GM18520 (cell line): ENCODE measurements around the gene PTPN6.

ENCODE experiments used
- ATAC-seq: cut with Tn5 transposase; IDR thresholded peaks from one replicate; pipeline ENCODE4 v1.9.1; 2021; ENCODE audit not compliant: unreplicated experiment

PTPN6 gene

DNA sequence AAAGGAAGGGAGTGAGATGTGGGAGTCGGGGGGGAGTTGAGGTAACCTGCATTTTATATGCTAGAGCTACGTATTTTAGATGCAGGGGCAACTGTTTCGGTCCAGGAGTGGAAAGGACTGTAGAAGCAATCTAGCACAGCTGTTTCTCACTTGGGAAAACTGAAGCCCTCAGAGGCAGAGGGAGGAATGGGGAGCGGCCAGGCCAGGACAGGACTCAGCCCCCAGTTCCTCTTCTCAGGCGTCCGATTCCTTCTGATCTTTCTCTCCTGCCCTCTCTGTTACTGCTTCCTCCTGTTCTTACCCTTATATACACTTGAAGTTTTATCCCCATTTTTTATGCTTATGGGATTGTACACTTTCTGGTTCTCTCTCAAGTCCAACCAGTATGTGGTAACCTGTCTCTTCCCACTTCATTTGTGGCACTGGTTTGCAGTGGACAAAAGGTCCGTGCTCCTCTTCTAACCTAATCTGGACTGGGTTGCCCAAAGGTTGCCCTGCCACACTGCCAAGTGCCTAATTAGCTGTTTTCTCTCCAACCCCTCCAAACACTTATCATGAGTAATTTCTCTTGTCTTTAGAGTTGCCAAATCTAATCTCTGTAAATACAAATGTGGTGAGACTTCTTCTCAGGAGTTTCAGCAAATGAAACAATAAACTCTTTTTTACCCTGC lies 50.9 kb downstream of the PTPN6 start:
- no peak for ATAC-seq

DNA sequence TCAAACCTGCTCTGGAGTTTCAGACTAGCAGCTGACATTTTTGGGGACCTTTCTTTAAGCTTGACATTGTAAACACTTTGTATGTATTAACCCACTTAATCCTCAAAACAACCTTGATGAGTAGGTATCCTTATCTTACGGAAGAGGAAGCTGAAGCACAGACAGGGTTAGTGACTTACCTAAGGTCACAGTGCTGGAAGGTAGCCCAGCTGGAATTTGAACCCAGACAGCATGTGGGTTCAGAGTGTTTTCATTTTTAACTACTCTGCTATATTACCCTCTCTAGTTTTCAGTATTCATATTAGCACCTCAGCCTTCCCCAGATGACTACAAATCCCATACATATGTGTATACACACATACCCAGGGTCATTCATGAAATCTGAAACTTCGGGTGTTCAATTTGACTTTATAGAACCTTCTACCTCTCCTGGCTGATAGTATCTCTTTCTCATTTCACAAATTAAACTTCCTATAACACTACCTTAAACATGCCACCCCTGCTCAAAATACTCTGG lies 53.2 kb downstream of the PTPN6 start:
- ATAC-seq: no peak

DNA sequence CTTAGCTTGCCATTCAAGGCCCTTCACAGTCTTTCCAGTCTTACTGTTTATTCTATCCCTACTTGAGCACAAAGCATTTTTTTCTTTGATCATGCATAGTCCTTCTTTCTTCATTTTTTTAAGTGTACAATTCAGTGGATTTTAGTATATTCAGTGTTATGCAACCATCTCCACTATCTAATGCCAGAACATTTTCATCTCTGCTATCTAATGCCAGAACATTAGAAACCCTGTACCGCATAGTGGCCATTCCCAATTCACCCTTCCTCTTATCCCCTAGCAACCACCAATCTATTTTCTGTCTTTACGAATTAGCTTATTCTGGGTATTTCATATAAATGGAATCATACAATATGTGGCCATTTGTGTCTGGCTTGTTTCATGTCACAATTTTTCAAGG lies 53.7 kb downstream of the PTPN6 start:
- no peak for ATAC-seq

DNA sequence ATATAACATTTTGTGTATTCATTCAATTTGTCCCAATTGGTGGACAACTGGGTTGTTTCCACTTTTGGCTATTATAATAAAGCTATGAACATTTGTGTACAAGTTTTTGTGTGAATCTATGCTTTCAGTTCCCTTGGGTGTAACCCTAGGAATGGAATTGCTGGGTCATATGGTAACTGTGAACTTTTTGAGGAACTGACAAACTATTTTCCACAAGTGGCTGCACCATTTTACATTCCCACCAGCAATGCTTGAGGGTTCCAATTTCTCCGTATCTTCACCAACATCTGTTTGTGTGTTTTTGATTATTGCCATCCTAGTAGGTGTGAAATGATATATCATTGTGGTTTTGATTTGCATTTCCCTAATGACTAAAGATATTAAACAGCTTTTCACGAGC lies 54.2 kb downstream of the PTPN6 start:
- ATAC-seq: no peak

DNA sequence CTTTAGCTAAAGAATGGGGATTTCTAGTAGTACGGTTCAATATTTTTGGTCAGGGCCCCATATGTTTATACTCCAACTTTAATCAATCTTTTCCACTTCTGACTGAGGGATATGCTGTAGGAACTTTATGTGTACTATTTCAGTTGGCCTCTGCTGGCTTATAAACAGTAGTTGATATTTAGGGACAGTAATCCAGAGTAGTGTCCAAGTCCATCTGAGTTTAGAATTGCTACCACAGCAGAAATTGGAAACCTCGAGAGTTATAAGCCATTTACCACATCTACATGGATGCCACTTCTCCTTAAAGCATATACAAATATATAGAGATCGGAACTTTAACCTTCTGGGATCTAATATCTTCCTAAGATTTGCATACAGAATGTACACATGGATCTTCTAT lies 55.5 kb downstream of the PTPN6 start:
- no peak for ATAC-seq

DNA sequence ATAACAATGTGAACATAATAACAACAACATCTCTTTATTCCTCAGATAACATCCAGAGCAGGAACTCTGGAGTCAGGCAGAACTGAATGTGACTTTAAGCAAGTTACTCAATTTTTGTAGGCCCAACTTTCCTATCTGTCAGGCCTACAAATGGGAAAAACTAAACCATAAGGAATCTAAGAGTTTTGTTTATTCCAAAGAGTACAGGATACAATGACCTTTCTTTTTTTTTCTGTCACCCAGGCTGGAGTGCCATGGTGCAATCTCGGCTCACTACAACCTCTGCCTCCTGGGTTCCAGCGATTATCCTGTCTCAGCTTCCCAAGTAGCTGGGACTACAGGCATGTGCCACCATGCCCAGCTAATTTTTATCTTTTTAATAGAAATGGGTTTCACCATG lies 57.7 kb downstream of the PTPN6 start:
- no peak for ATAC-seq

DNA sequence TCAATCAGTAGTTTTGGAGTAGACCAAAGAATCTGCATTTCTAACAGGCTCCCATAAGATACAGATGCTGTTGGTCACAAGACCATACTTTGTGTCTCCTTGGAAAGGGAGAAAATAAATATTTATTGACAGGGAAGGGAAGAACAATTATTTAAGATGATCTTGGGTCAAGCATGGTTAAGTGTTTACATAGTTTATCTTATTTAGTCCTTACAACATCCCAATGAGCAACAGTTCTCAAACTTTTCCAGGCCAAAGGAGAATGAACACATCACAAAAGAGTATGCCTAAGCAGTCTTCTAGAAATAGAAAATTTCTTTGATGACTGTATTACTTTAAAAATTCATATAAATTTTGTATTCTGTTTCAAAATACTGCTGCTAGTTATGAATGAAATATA lies 58.4 kb downstream of the PTPN6 start:
- ATAC-seq: no peak
